ENCODE data around the gene TMEM179. TPM values are rescaled to one million over a fixed set of nuclear protein-coding genes. Genes with fewer than 3 reads are reported as not detected.

TMEM179 gene
- total and polyA plus RNA-seq, 2 of the 8 experiments (the other 6 are each of a cell fraction or from before 2014, with no cell fraction given), result 2.9 to 4.0 TPM

GRCh38 chr14:104644091-104644635, 39.6 kb upstream of the TMEM179 start:
- Histone ChIP-seq H3K27ac (ENCODE audit: low read depth, low read length) (no peak overlapping the region), H2BK15ac (ENCODE audit: low read length) (no peak overlapping the region), H3K9ac (replicated peaks in 1 of 4; ENCODE audit: extremely low read depth in 1 of 4, low read depth in 3 of 4, low read length in 3 of 4) (no peak overlapping the region), H3K4me3 (ENCODE audit: extremely low read depth in 1 of 4, insufficient read depth in 2 of 4, low read depth in 3 of 4, low read length in 4 of 4) (no peak overlapping the region), H3K4ac (replicated peaks; ENCODE audit: insufficient read length, low read depth, low read length) (no peak overlapping the region), H3K4me1 (replicated peaks in 1 of 4; ENCODE audit: control insufficient read depth in 3 of 4, insufficient read depth in 4 of 4, low read length in 3 of 4) (no peaks in the 10 kb centered on the region), H4K5ac (ENCODE audit: insufficient read length, low read depth, low read length) (no peak overlapping the region), H2BK20ac (ENCODE audit: low read length) (no peak overlapping the region), H3K9me3 (ENCODE audit: insufficient read depth in 2 of 2, low read depth in 1 of 2, low read length in 1 of 2) (peaks cover 3% of the 10 kb centered on the region in 2 experiments; a peak in 3 of 4 replicates), H4K8ac (ENCODE audit: extremely low read depth, insufficient read depth, low read length) (no peak overlapping the region), H3K79me2 (ENCODE audit: control insufficient read depth in 1 of 2, insufficient read depth in 2 of 2, low read length in 2 of 2) (no peaks in the 10 kb centered on the region), H3K79me1 (ENCODE audit: low read depth, low read length) (no peaks in the 10 kb centered on the region), H3K56ac (replicated peaks; ENCODE audit: insufficient read length, low read depth, low read length) (no peak overlapping the region), H4K91ac (replicated peaks; ENCODE audit: insufficient read length, low read length) (no peak overlapping the region), H2AK5ac (ENCODE audit: low read depth, low read length) (no peak overlapping the region), H4K20me1 (replicated peaks in 1 of 2; ENCODE audit: control insufficient read depth in 1 of 2, insufficient read depth in 2 of 2, low read length in 2 of 2) (no peaks in the 10 kb centered on the region), H2AFZ (ENCODE audit: low read length) (no peak overlapping the region), H3K23me2 (ENCODE audit: low read depth, low read length) (no peaks in the 10 kb centered on the region), H3K36me3 (ENCODE audit: control insufficient read depth in 2 of 4, insufficient read depth in 4 of 4, low read length in 3 of 4) (no peaks in the 10 kb centered on the region; a peak in 2 of 8 replicates), H2BK120ac (replicated peaks; ENCODE audit: low read depth, low read length) (no peak overlapping the region), H3K23ac (ENCODE audit: insufficient read length) (no peak overlapping the region), H3K18ac (ENCODE audit: extremely low read depth, low read length) (no peak overlapping the region), H2BK5ac (ENCODE audit: low read depth, low read length) (no peak overlapping the region), H3K4me2 (ENCODE audit: insufficient read depth in 1 of 2, low read depth in 2 of 2, low read length in 2 of 2) (no peak overlapping the region), H3K27me3 (replicated peaks in 1 of 4; ENCODE audit: control insufficient read depth in 3 of 4, extremely low read depth in 1 of 4, insufficient read depth in 3 of 4, low read length in 3 of 4) (no peaks in the 10 kb centered on the region; a peak in 1 of 7 replicates), H2BK12ac (ENCODE audit: low read depth, low read length) (no peak overlapping the region), H3K14ac (ENCODE audit: insufficient read length) (no peak overlapping the region)
- ChIA-PET CTCF (ENCODE audit: partially characterized antibody) (interaction anchor here (0.6 to 1.0 kb wide), 3 partner anchors 38 to 89 kb away, joined by 3 read pairs; no protein-coding TSS in a partner anchor), POLR2A (ENCODE audit: partially characterized antibody) (no interaction called here)
- TF ChIP-seq HDAC6 (IDR thresholded peaks at IDR 0.05; ENCODE audit: low read depth, low read length), result no peak
- no peak for TF ChIP-seq TBP (IDR thresholded peaks at IDR 0.05; ENCODE audit: low read depth, low read length)
- no peak for TF ChIP-seq E2F6 (IDR thresholded peaks at IDR 0.05)
- 86% methylated on average over 12 of the region's 12 CpGs; no CpG with 5 or more reads in 1 of the 2 experiments for WGBS, 2 experiments (ENCODE audit: extremely low coverage in 1 of 2, insufficient coverage in 1 of 2, insufficient read length in 1 of 2, insufficient replicate concordance in 2 of 2, low coverage in 1 of 2, low lambda C conversion rate in 2 of 2, missing lambda C conversion rate in 1 of 2)
- no peak for FAIRE-seq
- DNase-seq (ENCODE audit: low read depth in 1 of 2, low spot score in 2 of 2), result no peak

All from H1 (cell line).